Upper lobe of left lung (tissue), 4 donors: ENCODE measurements around the gene TFAP2B.

Experiments
- CTCF ChIP-seq, 6 experiments: fragments of 450-650 bp in 4 of 6; fragments of 200-600 bp in 2 of 6; sonication (generic) in 2 of 6; IDR thresholded peaks; one replicate each; pipeline ENCODE4 v1.5.1; 2016 to 2019; ENCODE audit warnings: antibody characterized with exemption in 6 of 6
- POLR2A ChIP-seq, 4 donors: fragments of 450-650 bp; IDR thresholded peaks; one replicate each; pipeline ENCODE4 v1.5.1; 2016 to 2017; ENCODE audit warnings: antibody characterized with exemption in 4 of 4, mild to moderate bottlenecking in 2 of 4
- POLR2AphosphoS5 ChIP-seq, 2 donors: sonication (generic); formaldehyde crosslinking; IDR thresholded peaks; one replicate each; pipeline ENCODE4 v1.5.1; 2017; ENCODE audit warnings: antibody characterized with exemption in 2 of 2

GRCh38 chr6:50819466-50819903 is 814 bp downstream of the TFAP2B start:
- TF ChIP-seq CTCF (IDR thresholded peaks at IDR 0.05) (no peak), POLR2A (IDR thresholded peaks at IDR 0.05) (no peak), POLR2AphosphoS5 (IDR thresholded peaks at IDR 0.05) (no peak)
